IPS-11a (cell line): ENCODE measurements around the gene TTC1.
"Not testable (repeated sequence)": the region's sequence is repeated elsewhere in the genome, so short reads cannot be mapped to it uniquely, and the experiment has no call there.

Source experiments
- H3K4me3 ChIP-seq: one replicate; pipeline ENCODE4 v1.5.1; 2013; ENCODE audit warnings: low read depth, low read length, control low read depth

The TTC1 gene

GRCh38 chr5:160008877-160009590 is at the start of gene TTC1:
TSS of gene TTC1 (plus strand) at chr5:160009139. CDS start at chr5:160010529, 1,390 bp downstream.
- peak within 1 kb of the TSS; percentile 100 for H3K4me3 ChIP-seq

GRCh38 chr5:159961176-159962160 is 47.5 kb upstream of the TTC1 start:
- H3K4me3 ChIP-seq, result no peak overlapping the region

GRCh38 chr5:159962214-159962613 is 46.7 kb upstream of the TTC1 start:
- no peak overlapping the region for H3K4me3 ChIP-seq

GRCh38 chr5:159963935-159964334 is 45.0 kb upstream of the TTC1 start:
- H3K4me3 ChIP-seq, result no peak overlapping the region

GRCh38 chr5:159965031-159965837 is 43.7 kb upstream of the TTC1 start:
- no peak overlapping the region for H3K4me3 ChIP-seq

GRCh38 chr5:159965838-159966128 is 43.2 kb upstream of the TTC1 start:
- not testable (repeated sequence) for H3K4me3 ChIP-seq

GRCh38 chr5:159969966-159970365 is 39.0 kb upstream of the TTC1 start:
- no peak overlapping the region for H3K4me3 ChIP-seq

GRCh38 chr5:159971038-159971437 is 37.9 kb upstream of the TTC1 start:
- no peak overlapping the region for H3K4me3 ChIP-seq

GRCh38 chr5:159971514-159971913 is 37.4 kb upstream of the TTC1 start:
- H3K4me3 ChIP-seq, result peak overlapping the region; percentile 25

- H3K4me3 ChIP-seq, result peak overlapping the region; percentile 25
Measured at GRCh38 chr5:159971931-159972461, 36.9 kb upstream of the TTC1 start.

- H3K4me3 ChIP-seq, result no peak overlapping the region
Measured at GRCh38 chr5:159972538-159973362, 36.2 kb upstream of the TTC1 start.

GRCh38 chr5:159975462-159976019 is 33.4 kb upstream of the TTC1 start:
- no peak overlapping the region for H3K4me3 ChIP-seq

GRCh38 chr5:159976921-159977320 is 32.0 kb upstream of the TTC1 start:
- H3K4me3 ChIP-seq, result no peak overlapping the region

- H3K4me3 ChIP-seq, result no peak overlapping the region
Measured at GRCh38 chr5:159978358-159978757, 30.6 kb upstream of the TTC1 start.

GRCh38 chr5:159982421-159983173 is 26.3 kb upstream of the TTC1 start:
- H3K4me3 ChIP-seq, result no peak overlapping the region

- H3K4me3 ChIP-seq, result peak overlapping the region; percentile 48
Measured at GRCh38 chr5:159987031-159987674, 21.8 kb upstream of the TTC1 start.

- no peak overlapping the region for H3K4me3 ChIP-seq
Measured at GRCh38 chr5:159990506-159990905, 18.4 kb upstream of the TTC1 start.

GRCh38 chr5:159992566-159992965 is 16.4 kb upstream of the TTC1 start:
- H3K4me3 ChIP-seq, result no peak overlapping the region

- H3K4me3 ChIP-seq, result no peak overlapping the region
Measured at GRCh38 chr5:159993194-159993593, 15.7 kb upstream of the TTC1 start.
